Measurements from ENCODE around the gene TNF. TPM values are rescaled to one million over a fixed set of nuclear protein-coding genes. Genes with fewer than 3 reads are reported as not detected.

TNF gene
- total RNA-seq, 1 experiment from 2014 or later = not detected

GRCh38 chr6:31575952-31576685 is 754 bp downstream of the TNF start:
- Mint-ChIP-seq H3K27ac (no peak overlapping the region), H3K27me3 (ENCODE audit: low read depth) (peaks cover 36% of the 10 kb centered on the region), H3K4me1 (peaks cover 25 to 30% of the 10 kb centered on the region in 2 experiments), H3K36me3 (ENCODE audit: insufficient read depth in 1 of 3, low read depth in 3 of 3) (no peaks in the 10 kb centered on the region), H3K4me3 (no peak overlapping the region), H3K9me3 (no peaks in the 10 kb centered on the region; a peak in 2 of 5 replicates)
- no peak overlapping the region for H3K18ac ChIP-seq (ENCODE audit: insufficient read length, low read depth, low read length)
- no peak overlapping the region for H3K4me2 ChIP-seq (ENCODE audit: insufficient read depth, insufficient read length, low read length)
- no peak overlapping the region for H2BK12ac ChIP-seq (ENCODE audit: insufficient read length, low read depth, low read length)
- no peaks in the 10 kb centered on the region for H3K9me3 ChIP-seq (ENCODE audit: control insufficient read depth, low read depth, low read length)
- TF ChIP-seq CTCF (conservative IDR thresholded peaks at IDR 0.05) = no peak
- no peak overlapping the region for H3K14ac ChIP-seq (ENCODE audit: insufficient read depth, low read length)
- no peak overlapping the region for H4K5ac ChIP-seq (ENCODE audit: insufficient read length, low read depth, low read length)
- H3K79me1 ChIP-seq (ENCODE audit: insufficient read depth, low read depth, low read length, poor library complexity, severe bottlenecking) = no peaks in the 10 kb centered on the region
- H3K4ac ChIP-seq (ENCODE audit: low read depth, low read length) = no peak overlapping the region
- no peak overlapping the region for H4K8ac ChIP-seq (replicated peaks; ENCODE audit: insufficient read length, low read depth, low read length)
- H3K9ac ChIP-seq (ENCODE audit: extremely low read depth, insufficient read length, low read length) = no peak overlapping the region
- no peak overlapping the region for H2BK5ac ChIP-seq (ENCODE audit: insufficient read length, low read length)
- H3K4me1 ChIP-seq (ENCODE audit: insufficient read depth, low read length) = no peaks in the 10 kb centered on the region
- no peaks in the 10 kb centered on the region for H4K20me1 ChIP-seq (ENCODE audit: control insufficient read depth, insufficient read depth, insufficient read length)
- H2BK20ac ChIP-seq (ENCODE audit: low read depth, low read length, poor library complexity, severe bottlenecking) = no peak overlapping the region
- H4K91ac ChIP-seq (ENCODE audit: insufficient read length, low read depth, low read length) = no peak overlapping the region
- no peak overlapping the region for H3K27ac ChIP-seq (ENCODE audit: insufficient read length, low read depth, low read length)
- H3K23ac ChIP-seq (ENCODE audit: insufficient read length, low read depth, low read length) = no peak overlapping the region
- DNase-seq = no peak
- no peaks in the 10 kb centered on the region for H3K79me2 ChIP-seq (ENCODE audit: insufficient read depth, low read length)
- WGBS (ENCODE audit: extremely low coverage, insufficient read length, low lambda C conversion rate) = no CpG with 5 or more reads among the region's 8 CpGs
- H2BK120ac ChIP-seq (ENCODE audit: low read depth, low read length, poor library complexity, severe bottlenecking) = no peak overlapping the region
- no peak overlapping the region for H2AK5ac ChIP-seq (ENCODE audit: insufficient read length, low read length)
- no peak overlapping the region for H3T11ph ChIP-seq (ENCODE audit: low read length)
- H3K23me2 ChIP-seq (ENCODE audit: insufficient read length, low read depth, low read length, poor library complexity, severe bottlenecking) = peaks cover 5% of the 10 kb centered on the region
- no peak overlapping the region for H2AFZ ChIP-seq (ENCODE audit: low read length)
- H3K27me3 ChIP-seq (ENCODE audit: insufficient read depth, low read length) = no peaks in the 10 kb centered on the region
- no peak overlapping the region for H3K56ac ChIP-seq (ENCODE audit: insufficient read length, low read depth, low read length)
- H2BK15ac ChIP-seq (ENCODE audit: low read depth, low read length) = no peak overlapping the region
